Sigmoid colon (tissue), 7 donors: ENCODE data around the gene WNK1. TPM values are rescaled to one million over a fixed set of nuclear protein-coding genes. Genes with fewer than 3 reads are reported as not detected.

Source experiments
- DNase-seq: peaks from one replicate; pipeline ENCODE4 v3.0.0-alpha.2; 2019
- H3K27ac ChIP-seq, 4 donors: fragments of 200-600 bp; sonication (generic); one replicate each; pipeline ENCODE4 v1.5.1; 2016 to 2019; ENCODE audit warnings: mild to moderate bottlenecking in 1 of 4
- H3K27me3 ChIP-seq, 3 donors: fragments of 200-600 bp; sonication (generic); one replicate each; pipeline ENCODE4 v1.5.1; 2019; ENCODE audit warnings: mild to moderate bottlenecking in 1 of 3
- H3K36me3 ChIP-seq, 4 donors: fragments of 200-600 bp; sonication (generic); one replicate each; pipeline ENCODE4 v1.5.1; 2016 to 2019
- H3K4me1 ChIP-seq, 4 donors: fragments of 200-600 bp; sonication (generic); one replicate each; pipeline ENCODE4 v1.5.1; 2017 to 2019
- H3K4me3 ChIP-seq, 4 donors: fragments of 200-600 bp; sonication (generic); one replicate each; pipeline ENCODE4 v1.5.1; 2017 to 2019; ENCODE audit warnings: mild to moderate bottlenecking in 2 of 4, moderate library complexity in 1 of 4
- H3K9me3 ChIP-seq, 4 donors: fragments of 200-600 bp in 3 of 4; sonication (generic) in 3 of 4; one replicate each; pipeline versions ENCODE4 v1.5.1 to v1.6.1; 2013 to 2019
- EP300 ChIP-seq, 4 donors: sonication (generic); formaldehyde crosslinking; IDR thresholded peaks; one replicate each; pipeline ENCODE4 v1.6.1; 2017; ENCODE audit warnings: antibody characterized with exemption in 4 of 4
- POLR2A ChIP-seq, 2 donors: fragments of 450-650 bp; IDR thresholded peaks; one replicate each; pipeline ENCODE4 v1.6.1; 2016; ENCODE audit warnings: antibody characterized with exemption in 2 of 2, mild to moderate bottlenecking in 2 of 2, moderate library complexity in 2 of 2
- POLR2AphosphoS5 ChIP-seq, 4 donors: sonication (generic); formaldehyde crosslinking; IDR thresholded peaks; one replicate each; pipeline ENCODE4 v1.6.1; 2017; ENCODE audit warnings: antibody characterized with exemption in 4 of 4
- WGBS, 2 donors: extraction: QIAGEN DNeasy Blood & Tissue Kit; methylation state at CpG; one replicate each; pipeline ENCODE4 v1.1.7; 2013; 5-methylcytosine and 5-hydroxymethylcytosine counted together
- intact Hi-C: fragments of 100-400 bp; cut with DNase I; formaldehyde crosslinking; loops from one replicate; pipeline ENCODE4 v1.15.1; 2023
- polyA plus RNA-seq, 3 donors: library from polyadenylated mRNA; stranded (reverse); fragments of 200-250 nt; gene quantifications; one replicate each; pipeline ENCODE4 v1.2.3, GENCODE V29; 2013
- total RNA-seq, 4 donors: library from RNA; depleted of rRNA; stranded (reverse); fragments of >200 nt; gene quantifications; one replicate each; pipeline ENCODE4 v1.1.0, GENCODE V29; 2016
- TF ChIP-seq, protein P1 (sequence below), 4 experiments: fragments of 450-650 bp in 3 of 4; fragments of 200-600 bp in 1 of 4; IDR thresholded peaks; one replicate each; pipeline ENCODE4 v1.5.1; 2016 to 2019; ENCODE audit warnings: antibody characterized with exemption in 4 of 4, mild to moderate bottlenecking in 3 of 4, moderate library complexity in 2 of 4
- donor health status: healthy with polysubstance abuse.
- donor health status: Bipolar disorder and iron deficiency.
- donor health status: healthy.

Gene WNK1
- total and polyA plus RNA-seq, 7 donors, result 13.2 to 146 (median 73.6) TPM

DNA sequence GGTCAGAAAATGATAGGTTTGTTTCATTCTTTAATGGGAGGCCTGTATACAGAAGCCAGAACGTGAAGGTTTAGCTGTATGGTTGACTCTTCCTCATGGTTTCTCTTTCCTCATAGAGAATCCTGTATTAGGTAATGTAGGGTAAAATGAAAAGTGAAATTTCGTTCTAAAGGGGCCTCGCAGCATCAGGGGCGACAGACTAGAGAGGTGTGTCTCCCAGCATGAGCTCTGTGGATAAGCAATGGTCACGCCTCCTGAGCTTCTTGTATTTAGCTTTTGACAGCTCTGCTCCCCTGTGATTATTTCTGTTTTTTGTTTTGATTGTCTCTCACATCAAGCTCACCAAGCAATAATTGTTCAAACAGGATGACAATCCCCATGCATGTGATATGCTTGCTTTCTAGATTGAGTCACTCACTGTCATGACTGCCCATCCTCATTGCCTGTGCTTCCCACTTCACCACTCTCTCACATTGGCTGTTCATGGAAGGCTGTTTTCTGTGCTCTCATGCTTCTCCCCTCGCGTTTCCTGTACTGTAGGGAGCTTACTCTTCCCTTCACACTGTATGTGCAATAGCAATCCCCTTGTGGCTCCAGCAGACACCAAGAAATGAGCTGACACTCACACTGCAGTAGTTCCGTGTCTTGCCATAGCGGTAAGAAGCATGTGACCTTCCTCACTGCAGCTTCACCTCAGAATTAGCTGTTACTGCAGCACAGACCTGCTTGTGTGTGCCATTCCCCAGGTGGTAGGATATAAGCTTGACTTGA lies 153.1 kb downstream of the WNK1 start:
- intact Hi-C loops, result no loop called here
- Histone ChIP-seq H3K27me3 (no peaks in the 10 kb centered on the region), H3K4me1 (no peaks in the 10 kb centered on the region), H3K9me3 (no peaks in the 10 kb centered on the region), H3K27ac (no peak overlapping the region), H3K36me3 (peaks cover 21 to 97% (median 62%) of the 10 kb centered on the region in 4 donors), H3K4me3 (no peak overlapping the region)
- no peak for DNase-seq
- no peak for TF ChIP-seq EP300 (IDR thresholded peaks at IDR 0.05)
- TF ChIP-seq, protein P1, sequence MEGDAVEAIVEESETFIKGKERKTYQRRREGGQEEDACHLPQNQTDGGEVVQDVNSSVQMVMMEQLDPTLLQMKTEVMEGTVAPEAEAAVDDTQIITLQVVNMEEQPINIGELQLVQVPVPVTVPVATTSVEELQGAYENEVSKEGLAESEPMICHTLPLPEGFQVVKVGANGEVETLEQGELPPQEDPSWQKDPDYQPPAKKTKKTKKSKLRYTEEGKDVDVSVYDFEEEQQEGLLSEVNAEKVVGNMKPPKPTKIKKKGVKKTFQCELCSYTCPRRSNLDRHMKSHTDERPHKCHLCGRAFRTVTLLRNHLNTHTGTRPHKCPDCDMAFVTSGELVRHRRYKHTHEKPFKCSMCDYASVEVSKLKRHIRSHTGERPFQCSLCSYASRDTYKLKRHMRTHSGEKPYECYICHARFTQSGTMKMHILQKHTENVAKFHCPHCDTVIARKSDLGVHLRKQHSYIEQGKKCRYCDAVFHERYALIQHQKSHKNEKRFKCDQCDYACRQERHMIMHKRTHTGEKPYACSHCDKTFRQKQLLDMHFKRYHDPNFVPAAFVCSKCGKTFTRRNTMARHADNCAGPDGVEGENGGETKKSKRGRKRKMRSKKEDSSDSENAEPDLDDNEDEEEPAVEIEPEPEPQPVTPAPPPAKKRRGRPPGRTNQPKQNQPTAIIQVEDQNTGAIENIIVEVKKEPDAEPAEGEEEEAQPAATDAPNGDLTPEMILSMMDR (IDR thresholded peaks at IDR 0.05), result no peak
- TF ChIP-seq POLR2A (IDR thresholded peaks at IDR 0.05), result no peak
- no peak for TF ChIP-seq POLR2AphosphoS5 (IDR thresholded peaks at IDR 0.05)
- 90 to 94% methylated on average over 9 of the region's 9 CpGs for WGBS, 2 donors

DNA sequence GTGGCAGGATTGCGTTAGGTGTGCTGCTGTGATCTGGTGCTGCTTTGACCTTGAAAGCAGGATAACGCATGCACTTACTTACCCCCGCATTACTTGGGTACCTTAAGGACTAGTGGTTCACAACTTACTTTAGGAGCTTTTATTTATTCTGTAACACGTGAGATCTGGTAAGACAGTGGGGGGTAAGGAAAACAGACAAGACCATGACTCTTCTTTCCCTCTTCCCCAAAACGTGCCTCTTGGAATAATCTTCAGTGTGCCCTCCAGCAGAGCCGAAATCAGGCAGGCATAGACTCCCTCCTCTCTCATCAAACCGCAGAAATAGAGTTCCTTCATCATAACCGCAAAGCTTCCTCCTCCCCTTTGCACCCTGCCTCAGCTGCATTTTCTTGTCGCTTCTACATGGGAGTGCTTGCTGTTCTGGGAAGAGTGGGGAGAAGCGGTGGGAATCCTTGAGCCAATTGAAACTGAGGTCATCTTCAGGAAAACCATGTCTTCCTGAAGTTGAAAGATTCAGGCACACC lies 153.7 kb downstream of the WNK1 start:
- intact Hi-C loops, result no loop called here
- Histone ChIP-seq H3K4me1 (no peaks in the 10 kb centered on the region), H3K36me3 (peaks cover 14 to 97% (median 62%) of the 10 kb centered on the region in 4 donors), H3K27me3 (no peaks in the 10 kb centered on the region), H3K27ac (no peak overlapping the region), H3K9me3 (no peaks in the 10 kb centered on the region), H3K4me3 (no peak overlapping the region)
- TF ChIP-seq, protein P1 (IDR thresholded peaks at IDR 0.05), result no peak
- no peak for TF ChIP-seq POLR2AphosphoS5 (IDR thresholded peaks at IDR 0.05)
- TF ChIP-seq EP300 (IDR thresholded peaks at IDR 0.05), result no peak
- no peak for TF ChIP-seq POLR2A (IDR thresholded peaks at IDR 0.05)
- WGBS, 2 donors, result 89 to 92% methylated on average over 10 of the region's 10 CpGs
- no peak for DNase-seq

DNA sequence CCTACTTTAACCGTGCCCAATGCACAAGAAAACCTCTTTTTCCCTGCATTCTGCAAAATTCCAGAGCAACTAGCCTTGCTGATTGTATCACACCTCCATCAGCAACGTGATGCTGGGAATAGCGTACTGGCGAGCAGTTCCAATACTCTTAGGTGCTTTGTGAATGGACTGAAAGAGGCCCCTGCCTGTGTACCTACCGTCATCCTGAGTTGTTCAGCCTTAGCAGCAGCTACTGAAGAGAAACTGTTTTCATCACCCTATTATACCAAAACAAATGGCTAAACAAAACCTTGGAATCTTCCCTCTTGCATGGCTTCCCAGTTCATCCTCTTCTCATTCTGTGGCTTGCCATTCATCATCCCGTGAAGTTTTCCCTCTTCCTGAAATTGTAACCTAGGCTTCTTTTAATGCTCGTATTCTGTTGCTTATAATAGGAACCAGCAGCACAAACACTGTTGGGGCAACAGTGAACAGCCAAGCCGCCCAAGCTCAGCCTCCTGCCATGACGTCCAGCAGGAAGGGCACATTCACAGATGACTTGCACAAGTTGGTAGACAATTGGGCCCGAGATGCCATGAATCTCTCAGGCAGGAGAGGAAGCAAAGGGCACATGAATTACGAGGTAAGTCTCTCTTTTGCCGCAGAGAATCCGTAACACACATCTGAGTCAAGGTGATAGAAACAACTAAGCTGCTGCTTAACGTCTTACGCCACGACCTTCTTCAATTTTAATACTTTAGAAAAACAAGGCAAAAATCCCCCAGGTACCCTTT lies 155.2 kb downstream of the WNK1 start:
- H3K36me3 ChIP-seq, result peaks cover 10 to 93% (median 51%) of the 10 kb centered on the region in 4 donors
- WGBS, 2 donors, result 83 to 87% methylated on average over 16 of the region's 16 CpGs
- no peak for TF ChIP-seq POLR2AphosphoS5 (IDR thresholded peaks at IDR 0.05)
- no peak for TF ChIP-seq POLR2A (IDR thresholded peaks at IDR 0.05)
- TF ChIP-seq, protein P1 (IDR thresholded peaks at IDR 0.05), result no peak
- no peak for TF ChIP-seq EP300 (IDR thresholded peaks at IDR 0.05)

DNA sequence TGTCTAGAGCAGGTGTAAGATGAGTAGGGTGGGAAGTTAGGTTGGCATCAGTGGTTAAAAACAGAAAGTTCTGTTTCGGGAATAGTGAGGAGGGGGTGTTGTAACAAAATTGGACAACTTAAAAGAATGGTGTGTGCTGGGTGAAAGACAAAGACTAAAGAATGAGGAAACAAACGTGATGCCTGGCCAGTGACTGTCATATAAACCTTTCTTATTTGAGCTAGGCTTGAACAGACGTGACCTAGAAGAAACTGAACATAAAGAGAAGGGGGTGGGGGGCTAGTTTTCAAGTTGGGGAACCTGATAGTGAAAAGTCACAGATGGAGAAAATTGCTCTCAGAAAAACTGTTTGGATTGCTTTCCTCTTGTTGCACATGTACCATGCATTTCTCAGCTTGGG lies 157.5 kb downstream of the WNK1 start:
- TF ChIP-seq, protein P1 (IDR thresholded peaks at IDR 0.05), result no peak
- TF ChIP-seq POLR2AphosphoS5 (IDR thresholded peaks at IDR 0.05), result no peak
- no peak for TF ChIP-seq EP300 (IDR thresholded peaks at IDR 0.05)
- no peak for TF ChIP-seq POLR2A (IDR thresholded peaks at IDR 0.05)
- no peaks in the 10 kb centered on the region for H3K9me3 ChIP-seq
- H3K36me3 ChIP-seq, result peaks cover 21 to 93% (median 58%) of the 10 kb centered on the region in 4 donors
- intact Hi-C loops, result no loop called here
- 72 to 80% methylated on average over 3 of the region's 3 CpGs for WGBS, 2 donors
- no peak overlapping the region for H3K27ac ChIP-seq
- no peaks in the 10 kb centered on the region for H3K27me3 ChIP-seq
- no peaks in the 10 kb centered on the region for H3K4me1 ChIP-seq
- H3K4me3 ChIP-seq, result no peak overlapping the region
- no peak for DNase-seq

More for the DNA sequence above, 155.2 kb downstream of the WNK1 start:
- intact Hi-C loops, result no loop called here
- DNase-seq, result no peak
- Histone ChIP-seq H3K9me3 (no peaks in the 10 kb centered on the region), H3K4me3 (no peak overlapping the region), H3K4me1 (no peaks in the 10 kb centered on the region), H3K27me3 (no peaks in the 10 kb centered on the region), H3K27ac (no peak overlapping the region)
